Calu3 (cell line): ENCODE results near the gene TAC3. TPM values are rescaled to one million over a fixed set of nuclear protein-coding genes. Genes with fewer than 3 reads are reported as not detected.

Experiments
- BruUV-seq: library from RNA; stranded (reverse); fragments of 400-500 nt; replicated peaks from 2 replicates; lab custom pipeline; 2021; lab: Mats Ljungman, UMichigan
- CTCF ChIA-PET: fragments of 300-600 bp; sonication (Branson Sonifier 250); formaldehyde crosslinking; loops from one replicate; lab custom pipeline; 2022; ENCODE audit warnings: antibody characterized with exemption; lab: Charles Lee
- DNase-seq: peaks from one replicate; pipeline ENCODE4 v3.0.0; 2022
- H3K27ac Mint-ChIP-seq: one replicate; pipeline ENCODE4 v1.8.0; 2022; ENCODE audit warnings: mixed read lengths; ENCODE audit not compliant: unreplicated experiment
- H3K27me3 Mint-ChIP-seq: one replicate; pipeline ENCODE4 v1.8.0; 2022; ENCODE audit warnings: mixed read lengths; ENCODE audit not compliant: unreplicated experiment
- H3K36me3 Mint-ChIP-seq: one replicate; pipeline ENCODE4 v1.8.0; 2022; ENCODE audit warnings: mild to moderate bottlenecking, moderate library complexity, mixed read lengths; ENCODE audit not compliant: insufficient read depth, unreplicated experiment
- H3K4me1 Mint-ChIP-seq: one replicate; pipeline ENCODE4 v1.8.0; 2022; ENCODE audit warnings: mild to moderate bottlenecking, low read depth, mixed read lengths; ENCODE audit not compliant: unreplicated experiment
- H3K4me3 Mint-ChIP-seq: one replicate; pipeline ENCODE4 v1.8.0; 2022; ENCODE audit warnings: mild to moderate bottlenecking, low read depth, moderate library complexity, mixed read lengths; ENCODE audit not compliant: unreplicated experiment
- H3K9me3 Mint-ChIP-seq: one replicate; pipeline ENCODE4 v1.8.0; 2022; ENCODE audit warnings: low read depth, mixed read lengths; ENCODE audit not compliant: unreplicated experiment
- CTCF ChIP-seq: fragments of 200-600 bp; IDR thresholded peaks from one replicate; pipeline ENCODE4 v1.8.0; 2022; ENCODE audit warnings: antibody characterized with exemption; ENCODE audit not compliant: unreplicated experiment
- intact Hi-C: fragments of 100-400 bp; cut with micrococcal nuclease; formaldehyde crosslinking; loops from one replicate; pipeline ENCODE4 v1.10.0; 2022; ENCODE audit not compliant: unreplicated experiment
- total RNA-seq: library from RNA; stranded (reverse); gene quantifications from 2 replicates; pipeline ENCODE4 v1.2.3, GENCODE V29; 2022

Gene TAC3
- total RNA-seq, 1 experiment from 2014 or later: not detected

GRCh38 chr12:56994231-56994746 is 22.0 kb downstream of the TAC3 start:
- Mint-ChIP-seq H3K27me3 (peaks cover 11% of the 10 kb centered on the region), H3K4me3 (no peak overlapping the region), H3K36me3 (no peaks in the 10 kb centered on the region), H3K27ac (no peak overlapping the region), H3K9me3 (no peaks in the 10 kb centered on the region), H3K4me1 (peaks cover 8% of the 10 kb centered on the region)
- CTCF ChIA-PET: no interaction called here
- no TSS peak for BruUV-seq
- no peak for TF ChIP-seq CTCF
- intact Hi-C loops: no loop called here
- no peak for DNase-seq

- no peak overlapping the region for H3K4me3 Mint-ChIP-seq
- intact Hi-C loops: no loop called here
- CTCF ChIA-PET: no interaction called here
Observed at GRCh38 chr12:56993346-56993745, 23.0 kb downstream of the TAC3 start.

DNA sequence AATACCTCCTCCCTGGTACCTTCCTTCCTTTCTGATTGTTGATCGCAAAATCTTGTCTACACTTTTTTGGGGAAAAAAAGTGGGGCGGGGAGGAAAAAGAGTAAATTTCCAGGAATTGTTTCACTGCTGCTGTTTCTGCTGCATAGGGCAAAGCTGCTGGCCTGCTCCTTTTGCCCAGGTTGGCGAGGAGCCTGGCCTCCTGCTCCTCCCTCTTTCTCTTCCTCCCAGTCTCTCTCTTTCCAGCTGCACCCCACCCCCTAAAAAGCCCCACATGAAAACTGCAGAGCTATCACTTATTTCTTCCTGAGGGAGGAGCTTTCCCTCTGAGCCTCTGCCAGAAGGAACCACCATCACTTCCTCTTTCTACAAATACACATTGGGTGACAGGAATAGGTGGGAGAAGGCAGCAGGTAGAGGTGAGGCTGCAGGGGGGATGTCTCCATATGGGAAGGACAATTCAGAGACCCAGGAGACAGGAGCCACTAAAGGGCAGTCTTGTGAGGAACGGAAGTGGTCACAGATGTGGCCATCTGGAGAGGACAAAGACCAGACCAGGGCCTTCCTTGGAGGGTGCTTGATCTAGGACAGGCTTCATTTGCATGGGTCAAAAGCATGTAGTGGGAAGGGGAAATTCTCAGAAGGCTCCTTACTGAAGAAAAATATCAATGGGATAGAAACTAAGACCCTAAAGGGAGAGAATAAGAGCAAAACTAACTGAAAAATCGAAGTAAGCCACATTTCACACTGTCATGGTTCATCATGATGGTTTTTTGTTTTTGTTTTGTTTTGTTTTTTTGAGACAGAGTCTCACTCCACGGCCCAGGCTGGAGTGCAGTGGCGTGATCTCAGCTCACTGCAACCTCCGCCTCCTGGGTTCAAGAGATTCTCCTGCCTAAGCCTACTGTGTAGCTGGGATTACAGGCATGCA is 24.7 kb downstream of the TAC3 start:
- CTCF ChIA-PET: no interaction called here
- no peak for DNase-seq
- Mint-ChIP-seq H3K9me3 (no peaks in the 10 kb centered on the region), H3K27me3 (peaks cover 29% of the 10 kb centered on the region), H3K4me1 (peaks cover 11% of the 10 kb centered on the region), H3K4me3 (no peak overlapping the region), H3K27ac (no peak overlapping the region), H3K36me3 (no peaks in the 10 kb centered on the region)
- no peak for TF ChIP-seq CTCF
- intact Hi-C loops: no loop called here
- BruUV-seq: no TSS peak

More at GRCh38 chr12:56993346-56993745, 23.0 kb downstream of the TAC3 start:
- H3K27me3 Mint-ChIP-seq: peaks cover 21% of the 10 kb centered on the region
- no peak for TF ChIP-seq CTCF
- DNase-seq: no peak
- no peaks in the 10 kb centered on the region for H3K36me3 Mint-ChIP-seq
- no peaks in the 10 kb centered on the region for H3K9me3 Mint-ChIP-seq
- H3K4me1 Mint-ChIP-seq: peaks cover 8% of the 10 kb centered on the region
- BruUV-seq: no TSS peak
- no peak overlapping the region for H3K27ac Mint-ChIP-seq

GRCh38 chr12:56990648-56991318 is 25.5 kb downstream of the TAC3 start:
- no peak for TF ChIP-seq CTCF
- no peak overlapping the region for H3K4me3 Mint-ChIP-seq

More at GRCh38 chr12:56990648-56991318, 25.5 kb downstream of the TAC3 start:
- peaks cover 19% of the 10 kb centered on the region for H3K4me1 Mint-ChIP-seq
- peaks cover 5% of the 10 kb centered on the region for H3K36me3 Mint-ChIP-seq
- H3K27me3 Mint-ChIP-seq: peaks cover 29% of the 10 kb centered on the region
- intact Hi-C loops: no loop called here
- BruUV-seq: no TSS peak
- no peak for DNase-seq
- CTCF ChIA-PET: no interaction called here
- no peaks in the 10 kb centered on the region for H3K9me3 Mint-ChIP-seq
- no peak overlapping the region for H3K27ac Mint-ChIP-seq
